GM23338 (cell line): ENCODE data around the gene TULP1. TPM values are rescaled to one million over a fixed set of nuclear protein-coding genes. Genes with fewer than 3 reads are reported as not detected.
A peak's percentile ranks its signal among the peaks of the same experiment; 100 is the strongest.

Experiments
- ATAC-seq: fragments of 200-7000 bp; cut with Tn5 transposase; 3 replicates; pipeline ENCODE4 v1.9.1; 2020
- DNase-seq: peaks from one replicate; pipeline ENCODE4 v3.0.0-alpha.2; 2015; ENCODE audit warnings: low spot score
- H2AFZ ChIP-seq: fragments of 200-600 bp; sonication (generic); 2 replicates; pipeline ENCODE4 v1.8.0; 2016; ENCODE audit warnings: antibody characterized with exemption, mild to moderate bottlenecking, moderate library complexity
- H3F3A ChIP-seq: fragments of 200-600 bp; sonication (generic); replicated peaks from 2 replicates; pipeline ENCODE4 v1.8.0; 2017; ENCODE audit warnings: antibody characterized with exemption, mixed run types, low read depth
- H3K27ac ChIP-seq: fragments of 200-600 bp; sonication (generic); 2 replicates; pipeline ENCODE4 v1.6.1; 2016; ENCODE audit warnings: low read depth
- H3K27me3 ChIP-seq: fragments of 200-600 bp; sonication (generic); 2 replicates; pipeline ENCODE4 v1.8.0; 2016; ENCODE audit warnings: mild to moderate bottlenecking, mixed run types, moderate library complexity; ENCODE audit not compliant: insufficient read depth
- H3K36me3 ChIP-seq: fragments of 200-600 bp; sonication (generic); 2 replicates; pipeline ENCODE4 v1.8.0; 2016; ENCODE audit warnings: mild to moderate bottlenecking; ENCODE audit not compliant: insufficient read depth
- H3K4me1 ChIP-seq: fragments of 200-600 bp; sonication (generic); 2 replicates; pipeline ENCODE4 v1.8.0; 2016; ENCODE audit warnings: mild to moderate bottlenecking, moderate library complexity; ENCODE audit not compliant: insufficient read depth
- H3K4me2 ChIP-seq: fragments of 200-600 bp; sonication (generic); 2 replicates; pipeline ENCODE4 v1.7.1; 2017; ENCODE audit warnings: mixed run types
- H3K4me3 ChIP-seq: fragments of 200-600 bp; sonication (generic); 2 replicates; pipeline ENCODE4 v1.6.1; 2016; ENCODE audit warnings: mixed run types
- H3K79me2 ChIP-seq: fragments of 200-600 bp; sonication (generic); replicated peaks from 2 replicates; pipeline ENCODE4 v1.8.0; 2017; ENCODE audit warnings: mild to moderate bottlenecking; ENCODE audit not compliant: insufficient read depth
- H3K9me2 ChIP-seq: fragments of 200-600 bp; sonication (generic); 2 replicates; pipeline ENCODE4 v1.8.0; 2017; ENCODE audit not compliant: insufficient read depth
- H4K20me1 ChIP-seq: fragments of 200-600 bp; sonication (generic); replicated peaks from 2 replicates; pipeline ENCODE4 v1.8.0; 2017; ENCODE audit warnings: mild to moderate bottlenecking; ENCODE audit not compliant: insufficient read depth
- H3K27ac Mint-ChIP-seq: 2 replicates; pipeline ENCODE4 v1.8.0; 2020; ENCODE audit warnings: inconsistent platforms, mild to moderate bottlenecking, moderate library complexity, mixed read lengths
- H3K27me3 Mint-ChIP-seq: 3 replicates; pipeline ENCODE4 v1.8.0; 2022; ENCODE audit warnings: low read depth, mild to moderate bottlenecking, moderate library complexity, mixed read lengths, inconsistent platforms; ENCODE audit not compliant: insufficient read depth, poor library complexity
- H3K36me3 Mint-ChIP-seq: 3 replicates; pipeline ENCODE4 v1.8.0; 2021; ENCODE audit warnings: low read depth, mild to moderate bottlenecking, inconsistent platforms, moderate library complexity, mixed read lengths
- H3K4me1 Mint-ChIP-seq: 3 replicates; pipeline ENCODE4 v1.8.0; 2020; ENCODE audit warnings: mild to moderate bottlenecking, inconsistent platforms, mixed read lengths
- H3K4me3 Mint-ChIP-seq: 3 replicates; pipeline ENCODE4 v1.8.0; 2021; ENCODE audit warnings: moderate library complexity, mild to moderate bottlenecking, inconsistent platforms, mixed read lengths
- H3K9me3 Mint-ChIP-seq: 3 replicates; pipeline ENCODE4 v1.8.0; 2020; ENCODE audit warnings: moderate library complexity, mild to moderate bottlenecking, inconsistent platforms, mixed read lengths
- ETS1 ChIP-seq: IDR thresholded peaks from 2 replicates; pipeline ENCODE4 v1.6.1; 2016; ENCODE audit warnings: antibody characterized with exemption
- EZH2 ChIP-seq: fragments of 200-600 bp; sonication (generic); IDR thresholded peaks from one replicate; pipeline ENCODE4 v1.8.0; 2017; ENCODE audit warnings: antibody characterized with exemption, mild to moderate bottlenecking, low read depth; ENCODE audit not compliant: unreplicated experiment
- NANOG ChIP-seq: IDR thresholded peaks from 2 replicates; pipeline ENCODE4 v1.6.1; 2016; ENCODE audit warnings: antibody characterized with exemption, borderline replicate concordance
- POLR2AphosphoS5 ChIP-seq: IDR thresholded peaks from 2 replicates; pipeline ENCODE4 v1.6.1; 2016; ENCODE audit warnings: antibody characterized with exemption, low read depth
- ZNF114 ChIP-seq: fragments of 250-450 bp; sonication (Bioruptor Pico); IDR thresholded peaks from 2 replicates; pipeline ENCODE4 v1.5.0; 2020; ENCODE audit warnings: mild to moderate bottlenecking, moderate library complexity
- polyA plus RNA-seq: library from polyadenylated mRNA; unstranded; fragments of >200 nt; fragmentation: Nextera tagmentation; extraction: Ambion mirVana; gene quantifications from 2 replicates; pipeline ENCODE4 v1.2.1, GENCODE V29; 2016
- total RNA-seq: library from RNA; depleted of rRNA; stranded (reverse); fragments of >200 nt; shearing (Covaris generic); gene quantifications from 2 replicates; pipeline ENCODE4 v1.2.3, GENCODE V29; 2014

The TULP1 gene
- total and polyA plus RNA-seq, 2 experiments from 2014 or later, result 3.0 to 3.8 TPM

GRCh38 chr6:35474131-35474941 lies 38.4 kb downstream of the TULP1 start:
- TF ChIP-seq ETS1 (no peak), ZNF114 (CRISPR knock-in tag) (no peak), EZH2 (no peak), POLR2AphosphoS5 (peak; percentile 9; the same call in 1 of the 2 replicates)
- H3K4me1 ChIP-seq, result peaks cover 20% of the 10 kb centered on the region
- H3K79me2 ChIP-seq, result peaks cover 21% of the 10 kb centered on the region
- H3K27me3 Mint-ChIP-seq, result peaks cover 58% of the 10 kb centered on the region
- peaks cover 52% of the 10 kb centered on the region for H3F3A ChIP-seq
- DNase-seq, result peak; percentile 22
- H3K36me3 ChIP-seq, result peaks cover 34% of the 10 kb centered on the region
- H2AFZ ChIP-seq, result no peak overlapping the region
- peaks cover 47% of the 10 kb centered on the region for H3K4me1 Mint-ChIP-seq
- no peak overlapping the region for H3K4me3 Mint-ChIP-seq
- peaks cover 6% of the 10 kb centered on the region; the same call in 1 of the 3 replicates for H3K9me3 Mint-ChIP-seq
- no peaks in the 10 kb centered on the region for H3K9me2 ChIP-seq
- peaks cover 76% of the 10 kb centered on the region for H3K36me3 Mint-ChIP-seq
- no peak overlapping the region for H3K4me2 ChIP-seq
- peak overlapping the region; percentile 98; the same call in 1 of the 2 replicates for H3K27ac ChIP-seq
- no peak overlapping the region for H3K4me3 ChIP-seq
- no peak overlapping the region for H3K27ac Mint-ChIP-seq
- peak; percentile 21 for ATAC-seq
- peaks cover 35% of the 10 kb centered on the region for H4K20me1 ChIP-seq
- no peaks in the 10 kb centered on the region for H3K27me3 ChIP-seq

- DNase-seq (peak; percentile 40), ATAC-seq (peak; percentile 5)
- Mint-ChIP-seq H3K27me3 (peaks cover 62% of the 10 kb centered on the region), H3K9me3 (peaks cover 8% of the 10 kb centered on the region; the same call in 2 of the 3 replicates), H3K27ac (peak overlapping the region; percentile 56; the same call in 1 of the 2 replicates), H3K36me3 (peaks cover 78% of the 10 kb centered on the region), H3K4me1 (peaks cover 48% of the 10 kb centered on the region), H3K4me3 (no peak overlapping the region)
- no peak overlapping the region for H3K4me2 ChIP-seq
- H3K79me2 ChIP-seq, result peaks cover 27% of the 10 kb centered on the region
- no peak overlapping the region for H2AFZ ChIP-seq
- no peaks in the 10 kb centered on the region for H3K9me2 ChIP-seq
- peaks cover 57% of the 10 kb centered on the region for H3F3A ChIP-seq
- no peak overlapping the region for H3K4me3 ChIP-seq
- H3K4me1 ChIP-seq, result peaks cover 20% of the 10 kb centered on the region
- H3K27ac ChIP-seq, result peak overlapping the region; percentile 98
- peaks cover 40% of the 10 kb centered on the region for H4K20me1 ChIP-seq
- TF ChIP-seq POLR2AphosphoS5, result 0 out of 2 replicates have a peak, but pooled peaks have one; percentile 1
- no peak for TF ChIP-seq NANOG
- peaks cover 38% of the 10 kb centered on the region for H3K36me3 ChIP-seq
- H3K27me3 ChIP-seq, result no peaks in the 10 kb centered on the region
Measured at GRCh38 chr6:35473850-35474130, 38.9 kb downstream of the TULP1 start.

- TF ChIP-seq POLR2AphosphoS5 (peak; percentile 64; the same call in 1 of the 2 replicates), ZNF114 (CRISPR knock-in tag) (no peak)
- Mint-ChIP-seq H3K27ac (peak overlapping the region; percentile 86), H3K4me1 (peaks cover 48% of the 10 kb centered on the region), H3K9me3 (peaks cover 8% of the 10 kb centered on the region; the same call in 2 of the 3 replicates), H3K27me3 (peaks cover 65% of the 10 kb centered on the region), H3K36me3 (peaks cover 78% of the 10 kb centered on the region), H3K4me3 (no peak overlapping the region)
- peaks cover 40% of the 10 kb centered on the region for H4K20me1 ChIP-seq
- peak overlapping the region; percentile 98 for H3K27ac ChIP-seq
- DNase-seq (peak; percentile 19), ATAC-seq (peak; percentile 2)
- peaks cover 63% of the 10 kb centered on the region for H3F3A ChIP-seq
- H3K4me1 ChIP-seq, result peaks cover 20% of the 10 kb centered on the region
- peaks cover 32% of the 10 kb centered on the region for H3K79me2 ChIP-seq
- no peak overlapping the region for H2AFZ ChIP-seq
- H3K9me2 ChIP-seq, result no peaks in the 10 kb centered on the region
- no peak overlapping the region for H3K4me3 ChIP-seq
- no peak overlapping the region for H3K4me2 ChIP-seq
- no peaks in the 10 kb centered on the region for H3K27me3 ChIP-seq
- H3K36me3 ChIP-seq, result peaks cover 38% of the 10 kb centered on the region
Measured at GRCh38 chr6:35473075-35473849, 39.4 kb downstream of the TULP1 start.
